ENCODE measurements around the gene CASQ1.

Gene CASQ1

DNA sequence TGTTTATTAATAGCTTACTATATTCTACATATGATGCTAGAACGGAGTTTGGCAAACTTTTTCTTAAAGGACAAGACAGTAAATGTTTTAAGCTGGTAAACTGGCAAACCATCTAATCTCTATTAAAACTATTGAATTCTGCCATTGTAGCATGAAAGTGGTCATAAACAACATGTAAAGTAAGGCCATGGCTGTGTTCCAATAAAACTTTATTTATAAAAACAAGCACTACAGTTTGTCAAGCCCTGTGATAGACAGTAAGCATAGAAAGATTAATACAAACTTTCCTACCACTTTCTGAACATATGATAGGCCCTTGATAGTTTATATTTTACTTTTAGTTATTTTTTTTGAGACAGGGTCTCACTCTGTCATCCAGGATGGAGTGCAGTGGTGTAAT, 37.2 kb downstream of the CASQ1 start:
- Histone ChIP-seq H3K9me3 (no peaks in the 10 kb centered on the region), H3K27me3 (no peaks in the 10 kb centered on the region), H3K4me3 (ENCODE audit: low read depth in 1 of 2, low read length in 1 of 2) (no peak overlapping the region), H3K27ac (no peak overlapping the region), H3K4me1 (ENCODE audit: control insufficient read depth in 1 of 2, insufficient read depth in 1 of 2, low read depth in 1 of 2, low read length in 1 of 2) (no peaks in the 10 kb centered on the region), H3K36me3 (peaks cover 95% of the 10 kb centered on the region)
- TF ChIP-seq, protein P1, sequence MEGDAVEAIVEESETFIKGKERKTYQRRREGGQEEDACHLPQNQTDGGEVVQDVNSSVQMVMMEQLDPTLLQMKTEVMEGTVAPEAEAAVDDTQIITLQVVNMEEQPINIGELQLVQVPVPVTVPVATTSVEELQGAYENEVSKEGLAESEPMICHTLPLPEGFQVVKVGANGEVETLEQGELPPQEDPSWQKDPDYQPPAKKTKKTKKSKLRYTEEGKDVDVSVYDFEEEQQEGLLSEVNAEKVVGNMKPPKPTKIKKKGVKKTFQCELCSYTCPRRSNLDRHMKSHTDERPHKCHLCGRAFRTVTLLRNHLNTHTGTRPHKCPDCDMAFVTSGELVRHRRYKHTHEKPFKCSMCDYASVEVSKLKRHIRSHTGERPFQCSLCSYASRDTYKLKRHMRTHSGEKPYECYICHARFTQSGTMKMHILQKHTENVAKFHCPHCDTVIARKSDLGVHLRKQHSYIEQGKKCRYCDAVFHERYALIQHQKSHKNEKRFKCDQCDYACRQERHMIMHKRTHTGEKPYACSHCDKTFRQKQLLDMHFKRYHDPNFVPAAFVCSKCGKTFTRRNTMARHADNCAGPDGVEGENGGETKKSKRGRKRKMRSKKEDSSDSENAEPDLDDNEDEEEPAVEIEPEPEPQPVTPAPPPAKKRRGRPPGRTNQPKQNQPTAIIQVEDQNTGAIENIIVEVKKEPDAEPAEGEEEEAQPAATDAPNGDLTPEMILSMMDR (IDR thresholded peaks at IDR 0.05) = no peak

DNA sequence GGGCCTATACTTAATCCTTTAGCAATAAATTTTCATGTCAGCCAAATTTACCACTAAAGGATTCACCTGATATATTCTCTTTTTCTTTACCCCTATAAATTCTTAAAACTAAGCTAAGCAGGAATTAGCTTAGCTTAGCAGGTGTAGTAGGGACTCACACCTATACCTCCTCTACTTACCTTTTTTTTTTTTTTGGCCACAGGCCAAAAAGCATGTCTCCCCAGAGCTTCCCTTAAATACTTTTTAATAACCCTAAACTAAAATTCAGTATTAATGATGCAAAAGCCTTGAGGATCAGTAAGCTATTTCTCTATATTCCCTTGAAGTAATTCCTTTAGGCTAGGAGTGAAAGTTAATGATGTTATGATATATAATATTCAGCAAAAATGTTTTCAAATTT, 38.1 kb downstream of the CASQ1 start:
- Histone ChIP-seq H3K4me1 (ENCODE audit: control insufficient read depth in 1 of 2, insufficient read depth in 1 of 2, low read depth in 1 of 2, low read length in 1 of 2) (no peaks in the 10 kb centered on the region), H3K36me3 (peaks cover 87% of the 10 kb centered on the region), H3K27ac (no peak overlapping the region), H3K27me3 (no peaks in the 10 kb centered on the region), H3K4me3 (ENCODE audit: low read depth in 1 of 2, low read length in 1 of 2) (no peak overlapping the region), H3K9me3 (no peaks in the 10 kb centered on the region)
- TF ChIP-seq, protein P1 (IDR thresholded peaks at IDR 0.05) = no peak

DNA sequence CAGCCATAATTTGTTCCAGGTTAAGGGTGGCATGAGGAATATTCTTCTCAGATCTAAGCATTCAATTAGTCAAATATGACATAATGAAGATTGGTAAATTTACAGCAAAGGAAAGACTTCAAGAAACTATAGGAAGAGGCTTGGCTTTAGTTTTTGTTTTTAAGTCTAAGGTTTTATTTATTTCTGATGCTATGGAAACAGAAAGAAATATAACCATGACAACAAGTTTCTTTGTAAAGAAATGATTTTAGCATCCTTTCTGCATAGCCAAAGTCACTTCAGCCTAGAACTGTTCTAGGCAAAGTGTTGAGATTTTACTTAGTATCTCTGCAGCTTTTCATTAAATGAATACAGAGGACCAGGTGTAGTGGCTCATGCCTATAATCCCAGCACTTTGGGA, 42.5 kb downstream of the CASQ1 start:
- no peak overlapping the region for H3K4me3 ChIP-seq (ENCODE audit: low read depth in 1 of 2, low read length in 1 of 2)
- no peaks in the 10 kb centered on the region for H3K9me3 ChIP-seq
- TF ChIP-seq, protein P1 (IDR thresholded peaks at IDR 0.05) = no peak
- no peaks in the 10 kb centered on the region for H3K4me1 ChIP-seq (ENCODE audit: control insufficient read depth in 1 of 2, insufficient read depth in 1 of 2, low read depth in 1 of 2, low read length in 1 of 2)
- no peak overlapping the region for H3K27ac ChIP-seq
- H3K36me3 ChIP-seq = peaks cover 84% of the 10 kb centered on the region
- H3K27me3 ChIP-seq = no peaks in the 10 kb centered on the region

DNA sequence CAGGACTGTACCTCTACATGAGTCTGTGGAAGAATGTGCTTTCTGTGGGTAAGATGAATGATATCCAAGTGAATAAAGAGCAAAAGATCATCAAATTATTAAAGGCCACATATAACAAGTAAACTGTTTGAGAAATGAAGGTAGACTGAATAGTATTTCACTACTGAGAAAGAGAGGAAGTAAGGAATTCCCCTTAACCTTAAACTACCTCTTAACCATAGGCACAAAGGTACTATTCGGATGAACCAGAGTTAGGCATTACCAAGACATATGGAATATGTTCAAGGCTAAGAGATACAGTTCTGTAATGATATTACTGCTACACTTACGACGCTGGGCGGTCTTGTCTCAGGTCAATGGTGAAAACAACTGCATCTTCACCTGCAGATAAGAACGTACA, 46.4 kb downstream of the CASQ1 start:
- Histone ChIP-seq H3K36me3 (peaks cover 84% of the 10 kb centered on the region), H3K9me3 (no peaks in the 10 kb centered on the region), H3K4me3 (ENCODE audit: low read depth in 1 of 2, low read length in 1 of 2) (no peak overlapping the region), H3K4me1 (ENCODE audit: control insufficient read depth in 1 of 2, insufficient read depth in 1 of 2, low read depth in 1 of 2, low read length in 1 of 2) (peaks cover 0 to 6% of the 10 kb centered on the region in 2 experiments), H3K27ac (no peak overlapping the region), H3K27me3 (no peaks in the 10 kb centered on the region)
- TF ChIP-seq, protein P1 (IDR thresholded peaks at IDR 0.05) = no peak

DNA sequence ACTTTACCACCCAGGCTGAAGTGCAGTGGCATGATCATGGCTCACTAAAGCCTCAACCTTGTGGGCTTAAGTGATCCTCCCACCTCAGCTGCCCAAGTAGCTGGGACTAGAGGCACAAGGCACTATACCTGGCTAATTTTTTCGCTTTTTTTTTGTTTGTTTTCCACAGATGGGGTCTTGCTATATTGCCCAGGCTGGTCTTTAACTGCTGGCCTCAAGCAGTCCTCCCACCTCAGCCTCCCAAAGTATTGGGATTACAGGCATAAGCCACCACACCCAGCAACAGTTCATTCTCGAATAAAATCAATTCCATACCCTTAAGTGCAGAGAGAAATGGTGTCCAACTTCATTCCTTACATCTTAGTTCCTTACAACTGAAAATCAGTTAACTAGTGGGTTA, 47.2 kb downstream of the CASQ1 start:
- no peak overlapping the region for H3K27ac ChIP-seq
- TF ChIP-seq, protein P1 (IDR thresholded peaks at IDR 0.05) = no peak
- peaks cover 84% of the 10 kb centered on the region for H3K36me3 ChIP-seq
- no peaks in the 10 kb centered on the region for H3K9me3 ChIP-seq
- no peaks in the 10 kb centered on the region for H3K27me3 ChIP-seq
- H3K4me3 ChIP-seq (ENCODE audit: low read depth in 1 of 2, low read length in 1 of 2) = no peak overlapping the region
- peaks cover 0 to 6% of the 10 kb centered on the region in 2 experiments for H3K4me1 ChIP-seq (ENCODE audit: control insufficient read depth in 1 of 2, insufficient read depth in 1 of 2, low read depth in 1 of 2, low read length in 1 of 2)

DNA sequence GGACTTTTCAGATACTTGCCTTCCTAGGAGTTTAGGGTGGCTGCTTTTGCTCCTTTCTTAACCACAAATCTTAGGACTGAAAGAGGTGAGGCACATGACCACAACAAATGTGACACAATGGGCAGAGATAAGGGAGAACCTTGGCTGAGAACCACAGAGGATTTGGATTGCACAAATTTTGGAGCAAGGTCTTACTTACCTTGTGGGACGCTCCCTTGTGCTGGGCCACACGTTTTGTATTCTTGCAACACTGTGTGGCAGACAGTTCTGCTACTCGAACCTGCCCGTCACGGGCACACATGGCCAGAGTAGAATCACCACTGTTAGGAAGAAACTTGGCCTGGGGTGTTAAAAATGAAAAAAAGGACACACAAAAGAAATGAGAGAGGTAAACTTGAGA, 48.0 kb downstream of the CASQ1 start:
- peaks cover 0 to 6% of the 10 kb centered on the region in 2 experiments for H3K4me1 ChIP-seq (ENCODE audit: control insufficient read depth in 1 of 2, insufficient read depth in 1 of 2, low read depth in 1 of 2, low read length in 1 of 2)
- TF ChIP-seq, protein P1 (IDR thresholded peaks at IDR 0.05) = no peak
- H3K9me3 ChIP-seq = no peaks in the 10 kb centered on the region
- no peaks in the 10 kb centered on the region for H3K27me3 ChIP-seq
- H3K4me3 ChIP-seq (ENCODE audit: low read depth in 1 of 2, low read length in 1 of 2) = no peak overlapping the region
- H3K36me3 ChIP-seq = peaks cover 91% of the 10 kb centered on the region
- H3K27ac ChIP-seq = no peak overlapping the region
